ENCODE measurements around the gene PUS7L.
A peak's percentile ranks its signal among the peaks of the same experiment; 100 is the strongest.

The PUS7L gene, protein sequence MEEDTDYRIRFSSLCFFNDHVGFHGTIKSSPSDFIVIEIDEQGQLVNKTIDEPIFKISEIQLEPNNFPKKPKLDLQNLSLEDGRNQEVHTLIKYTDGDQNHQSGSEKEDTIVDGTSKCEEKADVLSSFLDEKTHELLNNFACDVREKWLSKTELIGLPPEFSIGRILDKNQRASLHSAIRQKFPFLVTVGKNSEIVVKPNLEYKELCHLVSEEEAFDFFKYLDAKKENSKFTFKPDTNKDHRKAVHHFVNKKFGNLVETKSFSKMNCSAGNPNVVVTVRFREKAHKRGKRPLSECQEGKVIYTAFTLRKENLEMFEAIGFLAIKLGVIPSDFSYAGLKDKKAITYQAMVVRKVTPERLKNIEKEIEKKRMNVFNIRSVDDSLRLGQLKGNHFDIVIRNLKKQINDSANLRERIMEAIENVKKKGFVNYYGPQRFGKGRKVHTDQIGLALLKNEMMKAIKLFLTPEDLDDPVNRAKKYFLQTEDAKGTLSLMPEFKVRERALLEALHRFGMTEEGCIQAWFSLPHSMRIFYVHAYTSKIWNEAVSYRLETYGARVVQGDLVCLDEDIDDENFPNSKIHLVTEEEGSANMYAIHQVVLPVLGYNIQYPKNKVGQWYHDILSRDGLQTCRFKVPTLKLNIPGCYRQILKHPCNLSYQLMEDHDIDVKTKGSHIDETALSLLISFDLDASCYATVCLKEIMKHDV

DNA sequence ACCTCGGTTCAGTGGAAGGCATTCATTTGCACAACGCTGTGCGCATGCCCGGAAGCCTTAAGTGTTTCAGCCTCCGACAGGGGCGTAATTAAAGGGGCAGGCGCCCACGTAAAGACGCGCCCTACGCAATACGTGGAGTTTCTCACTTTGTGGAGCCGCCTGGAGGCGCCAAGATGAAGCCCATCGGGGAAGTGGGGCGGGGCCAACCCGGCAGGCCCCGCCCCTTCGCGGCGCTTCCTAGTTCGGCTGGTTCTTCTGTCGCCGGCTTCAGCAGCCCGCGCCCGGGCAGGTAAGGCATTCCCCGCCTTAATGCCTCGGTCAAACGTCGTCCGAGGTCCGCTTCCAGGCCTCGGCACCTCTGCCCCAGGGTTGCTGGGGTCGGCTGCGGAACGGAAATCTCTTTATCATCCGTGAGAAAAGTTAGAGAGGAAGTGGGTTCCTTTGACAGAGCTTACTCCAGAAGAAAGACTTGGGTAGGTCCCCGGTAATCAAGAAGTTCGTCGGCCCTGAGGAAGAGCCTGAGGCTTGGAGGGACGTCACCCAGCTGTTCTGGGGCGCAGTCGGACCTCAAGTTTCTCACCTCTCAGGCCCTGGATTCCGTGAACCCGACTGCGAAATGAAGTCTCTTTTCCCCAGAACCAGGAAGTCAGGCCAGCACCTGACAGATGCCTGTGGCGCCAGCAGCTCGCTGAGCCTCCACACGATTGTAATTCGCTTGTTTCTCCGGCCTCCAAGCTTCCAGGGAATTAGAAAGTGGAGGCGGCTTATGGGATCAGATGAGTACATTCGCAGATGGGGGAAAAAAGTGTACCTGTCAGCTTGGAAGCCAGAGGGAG is at the start of gene PUS7L, which contains the start of gene IRAK4:
TSS of gene PUS7L (minus strand) at position 63 of the 836 bp plus-strand sequence. CDS start 3,545 bp downstream, outside the sequence.
TSS of gene IRAK4 (plus strand) at position 224 of the 836 bp plus-strand sequence. CDS start 9,161 bp downstream, outside the sequence.
- DNase-seq (ENCODE audit: low spot score): peak; percentile 90
- TF ChIP-seq, protein P1, sequence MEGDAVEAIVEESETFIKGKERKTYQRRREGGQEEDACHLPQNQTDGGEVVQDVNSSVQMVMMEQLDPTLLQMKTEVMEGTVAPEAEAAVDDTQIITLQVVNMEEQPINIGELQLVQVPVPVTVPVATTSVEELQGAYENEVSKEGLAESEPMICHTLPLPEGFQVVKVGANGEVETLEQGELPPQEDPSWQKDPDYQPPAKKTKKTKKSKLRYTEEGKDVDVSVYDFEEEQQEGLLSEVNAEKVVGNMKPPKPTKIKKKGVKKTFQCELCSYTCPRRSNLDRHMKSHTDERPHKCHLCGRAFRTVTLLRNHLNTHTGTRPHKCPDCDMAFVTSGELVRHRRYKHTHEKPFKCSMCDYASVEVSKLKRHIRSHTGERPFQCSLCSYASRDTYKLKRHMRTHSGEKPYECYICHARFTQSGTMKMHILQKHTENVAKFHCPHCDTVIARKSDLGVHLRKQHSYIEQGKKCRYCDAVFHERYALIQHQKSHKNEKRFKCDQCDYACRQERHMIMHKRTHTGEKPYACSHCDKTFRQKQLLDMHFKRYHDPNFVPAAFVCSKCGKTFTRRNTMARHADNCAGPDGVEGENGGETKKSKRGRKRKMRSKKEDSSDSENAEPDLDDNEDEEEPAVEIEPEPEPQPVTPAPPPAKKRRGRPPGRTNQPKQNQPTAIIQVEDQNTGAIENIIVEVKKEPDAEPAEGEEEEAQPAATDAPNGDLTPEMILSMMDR (IDR thresholded peaks at IDR 0.05; ENCODE audit: extremely low read depth, missing control alignments): peak; percentile 17

DNA sequence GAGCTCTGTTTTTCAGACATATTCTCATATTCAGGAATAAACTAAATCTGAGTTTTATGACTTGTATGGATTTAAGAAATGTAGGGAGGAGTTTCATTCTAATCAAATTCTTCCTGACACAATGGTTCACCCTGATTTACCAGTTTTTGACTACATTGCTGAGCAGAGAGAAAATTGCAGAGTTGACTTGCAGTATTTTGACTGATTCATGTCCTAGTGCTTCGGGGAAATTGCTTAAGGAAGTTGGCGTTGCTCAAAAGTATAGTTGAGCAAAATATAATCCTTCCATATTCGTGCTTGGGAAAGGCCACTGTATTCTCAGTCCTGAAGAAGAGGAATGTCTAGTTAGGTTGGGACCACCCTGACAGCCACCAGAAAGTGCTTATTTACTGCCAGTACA is 48.8 kb upstream of the PUS7L start:
- TF ChIP-seq, protein P1 (IDR thresholded peaks at IDR 0.05; ENCODE audit: extremely low read depth, missing control alignments): no peak
- no peak for DNase-seq (ENCODE audit: low spot score)

DNA sequence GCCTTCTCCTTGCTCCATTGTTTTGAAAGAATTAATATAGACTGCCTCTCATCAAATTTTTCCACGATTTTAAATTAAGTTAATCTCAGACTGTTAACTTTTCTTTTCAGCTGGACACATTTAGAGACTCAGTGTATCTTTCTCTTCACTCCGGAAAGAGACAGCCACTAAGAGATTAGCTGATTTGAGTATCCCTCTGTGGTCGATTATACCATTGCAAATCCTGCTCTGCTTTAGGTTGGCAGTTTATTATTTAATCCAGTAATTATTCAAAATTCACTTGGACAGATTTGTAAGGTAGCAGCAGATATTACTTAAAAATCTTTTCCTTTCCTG is 48.1 kb upstream of the PUS7L start:
- TF ChIP-seq, protein P1 (IDR thresholded peaks at IDR 0.05; ENCODE audit: extremely low read depth, missing control alignments): no peak
- no peak for DNase-seq (ENCODE audit: low spot score)

DNA sequence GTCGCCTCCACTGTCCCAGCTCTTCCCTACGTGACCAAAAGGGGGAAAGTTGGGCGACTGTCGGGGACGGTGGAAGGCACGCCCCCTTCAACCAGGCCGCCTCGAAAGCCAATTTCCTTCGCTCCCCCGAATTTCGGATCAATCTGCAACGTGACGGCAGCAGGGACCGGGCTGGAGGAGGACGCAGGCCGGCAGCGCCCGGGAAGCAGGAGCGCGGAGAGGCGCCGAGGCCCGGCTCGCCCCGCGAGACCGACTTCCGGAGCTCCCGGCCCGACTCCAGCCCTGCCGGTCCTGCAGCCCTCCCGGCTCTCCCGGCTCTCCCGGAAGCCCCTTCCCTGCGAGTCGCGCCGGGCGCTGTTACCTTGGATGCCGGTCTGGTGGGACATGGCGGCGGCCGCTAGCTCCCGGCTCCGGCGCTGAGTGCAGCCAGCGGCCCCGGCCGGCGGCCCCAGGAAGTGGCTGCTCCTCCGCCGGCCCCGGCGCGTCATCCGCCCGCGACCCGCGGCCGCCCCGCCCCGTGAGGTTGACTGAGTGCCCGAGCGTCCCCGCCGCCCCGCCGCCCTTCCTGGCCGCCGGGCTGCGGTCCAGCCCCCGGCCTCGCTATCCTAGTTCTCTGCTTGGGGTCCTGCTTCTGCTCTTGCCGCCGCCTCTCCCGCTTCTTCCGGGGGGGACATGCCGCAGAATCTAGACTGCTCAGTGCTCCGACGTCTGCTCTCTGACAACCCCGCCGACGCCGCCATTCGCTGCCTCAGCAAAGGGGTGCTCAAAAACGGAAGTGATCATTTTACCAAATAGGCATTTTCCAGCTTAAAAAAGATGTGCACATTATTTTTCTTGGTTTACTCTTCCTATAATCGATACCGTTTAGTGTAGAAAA is 47.5 kb upstream of the PUS7L start, which contains the start of gene TWF1:
TSS of gene TWF1 (minus strand) at position 458 of the 877 bp plus-strand sequence. CDS start at position 386, 72 bp downstream.
- TF ChIP-seq, protein P1 (IDR thresholded peaks at IDR 0.05; ENCODE audit: extremely low read depth, missing control alignments): no peak
- DNase-seq (ENCODE audit: low spot score): peak; percentile 95

DNA sequence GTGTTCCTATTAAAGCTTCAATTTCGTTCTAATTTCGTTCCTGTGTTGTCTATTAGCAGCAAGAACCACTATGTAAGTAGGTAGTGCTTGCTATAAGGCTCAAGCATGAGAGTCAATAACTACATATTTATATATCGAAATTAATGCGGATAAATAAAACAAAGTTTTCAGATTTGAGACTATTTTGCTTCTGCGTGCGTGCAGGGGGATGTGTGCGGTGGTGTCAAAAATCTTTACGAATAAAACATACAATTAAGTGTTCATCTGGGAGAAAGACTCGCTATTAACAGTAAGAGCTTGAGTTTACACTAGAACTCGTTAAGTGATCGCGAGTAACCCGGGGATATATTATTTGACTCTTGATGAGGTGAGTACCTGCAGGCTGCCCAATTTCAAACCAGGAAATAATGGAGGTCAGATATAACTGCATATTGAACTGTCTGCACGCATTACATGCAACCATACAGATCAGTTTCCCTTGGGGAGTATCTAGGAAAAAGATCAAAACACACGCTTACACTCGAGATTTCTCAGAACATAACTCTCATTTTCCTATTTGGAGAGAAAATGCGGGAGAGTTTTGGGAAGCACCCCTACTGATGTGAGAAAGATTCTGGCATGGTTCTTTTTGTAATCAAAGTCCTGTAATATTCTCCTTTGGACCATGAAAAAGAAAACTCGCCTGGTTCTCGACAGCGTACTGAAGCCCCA is 46.7 kb upstream of the PUS7L start:
- TF ChIP-seq, protein P1 (IDR thresholded peaks at IDR 0.05; ENCODE audit: extremely low read depth, missing control alignments): no peak
- DNase-seq (ENCODE audit: low spot score): peak; percentile 41
